IMR-90 (cell line): Measurements from ENCODE around the gene MALAT1. TPM values are rescaled to one million over a fixed set of nuclear protein-coding genes. Genes with fewer than 3 reads are reported as not detected.

Source experiments
- ATAC-seq: fragments of 200-7000 bp; cut with Tn5 transposase; 2 replicates; pipeline ENCODE4 v1.9.1; 2020; ENCODE audit warnings: low read depth, mild to moderate bottlenecking, moderate library complexity
- BruUV-seq: library from RNA; stranded (reverse); fragments of 400-500 nt; replicated peaks from 2 replicates; lab custom pipeline; 2021; lab: Mats Ljungman, UMichigan
- CTCF ChIA-PET: fragments of 300-600 bp; formaldehyde crosslinking; extraction: SDS; loops from one replicate; lab custom pipeline; 2021; ENCODE audit warnings: antibody characterized with exemption; lab: Yijun Ruan, JAX
- POLR2A ChIA-PET: fragments of 300-600 bp; sonication (Branson Sonifier 250); formaldehyde crosslinking; loops from one replicate; lab custom pipeline; 2022; ENCODE audit warnings: antibody characterized with exemption; ENCODE audit not compliant: unreplicated experiment; lab: Charles Lee
- DNase-seq: peaks from one replicate; pipeline ENCODE4 v3.0.0; 2013
- H2AFZ ChIP-seq: replicated peaks from 2 replicates; pipeline ENCODE3; 2013; ENCODE audit warnings: low read length, mild to moderate bottlenecking; ENCODE audit not compliant: poor library complexity
- H2AK5ac ChIP-seq: 2 replicates; pipeline ENCODE4 v1.6.1; 2013; ENCODE audit warnings: low read depth, low read length, inconsistent platforms
- H2AK9ac ChIP-seq: replicated peaks from 2 replicates; pipeline ENCODE3; 2013; ENCODE audit warnings: mild to moderate bottlenecking, low read depth, low read length, moderate library complexity; ENCODE audit not compliant: poor library complexity
- H2BK120ac ChIP-seq: 2 replicates; pipeline ENCODE4 v1.6.1; 2013; ENCODE audit warnings: low read depth, low read length, inconsistent platforms
- H2BK15ac ChIP-seq: 3 replicates; pipeline ENCODE4 v1.6.1; 2013; ENCODE audit warnings: low read depth, low read length, inconsistent platforms
- H2BK20ac ChIP-seq: 2 replicates; pipeline ENCODE4 v1.6.1; 2013; ENCODE audit warnings: low read depth, mild to moderate bottlenecking, inconsistent platforms, low read length, moderate library complexity
- H2BK5ac ChIP-seq: 2 replicates; pipeline ENCODE4 v1.6.1; 2013; ENCODE audit warnings: mild to moderate bottlenecking, low read depth, low read length, inconsistent platforms; ENCODE audit not compliant: poor library complexity, severe bottlenecking
- H3K14ac ChIP-seq: replicated peaks from 2 replicates; pipeline ENCODE4 v1.6.1; 2013; ENCODE audit warnings: low read depth, low read length, inconsistent platforms
- H3K18ac ChIP-seq: 2 replicates; pipeline ENCODE4 v1.6.1; 2013; ENCODE audit warnings: low read depth, low read length, control low read depth
- H3K23ac ChIP-seq: 2 replicates; pipeline ENCODE4 v1.6.1; 2013; ENCODE audit warnings: low read depth, low read length, inconsistent platforms
- H3K27ac ChIP-seq: 2 replicates; pipeline ENCODE4 v1.5.1; 2013; ENCODE audit warnings: mild to moderate bottlenecking, control low read depth, low read length; ENCODE audit not compliant: insufficient read depth
- H3K27me3 ChIP-seq: 2 replicates; pipeline ENCODE4 v1.6.1; 2013; ENCODE audit warnings: low read length; ENCODE audit not compliant: control insufficient read depth, insufficient read depth
- H3K36me3 ChIP-seq: 2 replicates; pipeline ENCODE4 v1.6.1; 2013; ENCODE audit warnings: low read length, mixed read lengths; ENCODE audit not compliant: control insufficient read depth, insufficient read depth
- H3K4ac ChIP-seq: 2 replicates; pipeline ENCODE4 v1.6.1; 2013; ENCODE audit warnings: low read depth, low read length, inconsistent platforms
- H3K4me1 ChIP-seq: 2 replicates; pipeline ENCODE4 v1.6.1; 2013; ENCODE audit warnings: low read length, mixed read lengths; ENCODE audit not compliant: control insufficient read depth, insufficient read depth
- H3K4me2 ChIP-seq: 2 replicates; pipeline ENCODE4 v1.6.1; 2013; ENCODE audit warnings: low read depth, mild to moderate bottlenecking, control low read depth, low read length, moderate library complexity
- H3K4me3 ChIP-seq: 2 replicates; pipeline ENCODE4 v1.5.1; 2013; ENCODE audit warnings: low read depth, mild to moderate bottlenecking, control low read depth, low read length, moderate library complexity; ENCODE audit not compliant: insufficient read depth
- H3K56ac ChIP-seq: 2 replicates; pipeline ENCODE4 v1.6.1; 2013; ENCODE audit warnings: low read length, inconsistent platforms; ENCODE audit not compliant: insufficient read depth; ENCODE audit errors: extremely low read depth
- H3K79me1 ChIP-seq, 2 experiments: 2 replicates each; pipeline ENCODE4 v1.6.1; 2013; ENCODE audit warnings: low read length in 2 of 2, inconsistent platforms in 1 of 2, low read depth in 1 of 2
- H3K9ac ChIP-seq: 2 replicates; pipeline ENCODE4 v1.6.1; 2013; ENCODE audit warnings: low read depth, low read length, control low read depth
- H3K9me1 ChIP-seq: 2 replicates; pipeline ENCODE4 v1.6.1; 2013; ENCODE audit warnings: low read length, inconsistent platforms; ENCODE audit not compliant: insufficient read depth
- H3K9me3 ChIP-seq: 2 replicates; pipeline ENCODE4 v1.6.1; 2013; ENCODE audit warnings: low read length; ENCODE audit not compliant: control insufficient read depth, insufficient read depth
- H4K20me1 ChIP-seq: 2 replicates; pipeline ENCODE4 v1.6.1; 2013; ENCODE audit warnings: low read length, inconsistent platforms; ENCODE audit not compliant: insufficient read depth
- H4K5ac ChIP-seq: 2 replicates; pipeline ENCODE4 v1.6.1; 2013; ENCODE audit warnings: mild to moderate bottlenecking, low read depth, low read length, control low read depth
- H4K8ac ChIP-seq, 2 experiments: 2 replicates each; pipeline ENCODE4 v1.6.1; 2013; ENCODE audit warnings: low read depth in 2 of 2, low read length in 2 of 2, control low read depth in 1 of 2, inconsistent platforms in 1 of 2
- H4K91ac ChIP-seq: 2 replicates; pipeline ENCODE4 v1.6.1; 2013; ENCODE audit warnings: low read depth, low read length, inconsistent platforms; ENCODE audit not compliant: insufficient read depth
- RCOR1 ChIP-seq: IDR thresholded peaks from 2 replicates; pipeline ENCODE4 v1.6.1; 2012; ENCODE audit warnings: mild to moderate bottlenecking, low read length, improper control_type of control experiment; ENCODE audit not compliant: insufficient replicate concordance
- WGBS, 2 experiments: methylation state at CpG; one replicate each; pipeline versions ENCODE4 v1.1.5 to v1.1.7; 2013; ENCODE audit warnings: missing lambda C conversion rate in 2 of 2; ENCODE audit not compliant: insufficient read length in 1 of 2; ENCODE audit errors: extremely low coverage in 2 of 2; 5-methylcytosine and 5-hydroxymethylcytosine counted together
- dilution Hi-C: fragments of 300-500 bp; cut with HindIII; formaldehyde crosslinking; loops from one replicate; pipeline ENCODE4 v1.14.3; 2018; ENCODE audit warnings: low sequenced_read_pairs; ENCODE audit not compliant: unreplicated experiment
- in situ Hi-C: fragments of 300-500 bp; cut with MboI; formaldehyde crosslinking; loops from 3 replicates; pipeline ENCODE4 v1.14.3; 2019; ENCODE audit warnings: low sequenced_read_pairs, inconsistent platforms, mixed read lengths
- intact Hi-C: fragments of 100-400 bp; cut with micrococcal nuclease; formaldehyde crosslinking; loops from 2 replicates; pipeline ENCODE4 v1.10.0; 2022
- polyA plus RNA-seq, 3 experiments: library from polyadenylated mRNA; depleted of rRNA; stranded (reverse); fragments of >200 nt; gene quantifications; 2 replicates each; pipeline ENCODE4 v1.2.3, GENCODE V29; 2012; ENCODE audit warnings: low replicate concordance in 1 of 3
- total RNA-seq: library from RNA; depleted of rRNA; stranded (reverse); fragments of >200 nt; gene quantifications from 2 replicates; pipeline ENCODE4 v1.2.3, GENCODE V29; 2012

MALAT1 gene
- total and polyA plus RNA-seq, 2 of the 4 experiments (the other 2 are of a cell fraction) = 636 to 3,569 TPM

- Histone ChIP-seq H3K14ac (peak overlapping the region; percentile 62), H2BK5ac (peak overlapping the region; percentile 79), H3K9me3 (no peaks in the 10 kb centered on the region), H2BK120ac (0 out of 2 replicates have a peak overlapping the region, but pooled peaks have one; percentile 0), H3K27ac (peak overlapping the region; percentile 87), H2BK15ac (no peak overlapping the region), H4K91ac (peak overlapping the region; percentile 43), H2AK5ac (peak overlapping the region; percentile 95), H3K27me3 (no peaks in the 10 kb centered on the region), H3K79me1 (peaks cover 22 to 59% of the 10 kb centered on the region in 2 experiments), H4K20me1 (peaks cover 40% of the 10 kb centered on the region), H3K23ac (peak overlapping the region; percentile 90), H3K4me3 (peak overlapping the region; percentile 88), H4K8ac (peak overlapping the region; percentile 36 to 66; a peak in 3 of 4 replicates), H2AK9ac (peak overlapping the region; percentile 95), H3K9ac (peak overlapping the region; percentile 98), H3K56ac (peak overlapping the region; percentile 58), H3K4me1 (peaks cover 12% of the 10 kb centered on the region), H3K4me2 (peak overlapping the region; percentile 77), H4K5ac (peak overlapping the region; percentile 11; the same call in 1 of the 2 replicates), H2AFZ (peak overlapping the region; percentile 92), H3K9me1 (peaks cover 6% of the 10 kb centered on the region; the same call in 1 of the 2 replicates), H3K36me3 (peaks cover 37% of the 10 kb centered on the region), H3K18ac (no peak overlapping the region; the same call in 1 of the 2 replicates), H3K4ac (peak overlapping the region; percentile 81), H2BK20ac (no peak overlapping the region)
- TSS peak; percentile 70 for BruUV-seq
- DNase-seq = no peak
- in situ Hi-C loops = no loop called here
- ATAC-seq = no peak; the same call in 1 of the 2 replicates
- CTCF ChIA-PET = no interaction called here
- intact Hi-C loops = no loop called here
- dilution Hi-C loops = no loop called here
- TF ChIP-seq RCOR1 = no peak
- WGBS, 2 experiments = 49% methylated on average over 11 of the region's 31 CpGs; no CpG with 5 or more reads in 1 of the 2 experiments
- POLR2A ChIA-PET = interaction anchor here (0.6 to 1.8 kb wide), 4 partner anchors 18 to 326 kb away, joined by 3 to 9 read pairs (median 7); partner anchors contain the start of gene MALAT1
These were observed 27.0 kb downstream of the MALAT1 start for GRCh38 chr11:65525546-65526480.
